WTC11 (cell line): ENCODE data around the gene ANO1. TPM values are rescaled to one million over a fixed set of nuclear protein-coding genes. Genes with fewer than 3 reads are reported as not detected.
"Not testable (repeated sequence)": the region's sequence is repeated elsewhere in the genome, so short reads cannot be mapped to it uniquely, and the experiment has no call there.

Source experiments
- ATAC-seq: fragments of 200-7000 bp; cut with Tn5 transposase; 2 replicates; pipeline ENCODE4 v1.10.0; 2021; ENCODE audit warnings: mild to moderate bottlenecking, moderate library complexity
- CTCF ChIA-PET: fragments of 300-600 bp; sonication (Branson Sonifier 250); formaldehyde crosslinking; loops from one replicate; lab custom pipeline; 2021; ENCODE audit warnings: antibody characterized with exemption; lab: Charles Lee
- POLR2A ChIA-PET: fragments of 350-600 bp; sonication (Branson Sonifier 250); formaldehyde crosslinking; loops from one replicate; lab custom pipeline; 2021; ENCODE audit warnings: antibody characterized with exemption; lab: Charles Lee
- DNase-seq: peaks from one replicate; pipeline ENCODE4 v3.0.0; 2021; ENCODE audit warnings: low spot score
- H3K27ac Mint-ChIP-seq: 2 replicates; pipeline ENCODE4 v1.8.0; 2021; ENCODE audit warnings: mixed read lengths
- H3K27me3 Mint-ChIP-seq: 2 replicates; pipeline ENCODE4 v1.8.0; 2021; ENCODE audit warnings: low read depth, mild to moderate bottlenecking, moderate library complexity, mixed read lengths
- H3K36me3 Mint-ChIP-seq: 2 replicates; pipeline ENCODE4 v1.8.0; 2021; ENCODE audit warnings: mixed read lengths
- H3K4me1 Mint-ChIP-seq: 2 replicates; pipeline ENCODE4 v1.8.0; 2022; ENCODE audit warnings: mixed read lengths
- H3K4me3 Mint-ChIP-seq: 2 replicates; pipeline ENCODE4 v1.8.0; 2021; ENCODE audit warnings: mild to moderate bottlenecking, moderate library complexity, mixed read lengths
- H3K9me3 Mint-ChIP-seq: 2 replicates; pipeline ENCODE4 v1.8.0; 2021; ENCODE audit warnings: mixed read lengths
- AFF4 ChIP-seq: sonication (generic); formaldehyde crosslinking; IDR thresholded peaks from 2 replicates; pipeline ENCODE4 v1.8.1; 2023; ENCODE audit warnings: mild to moderate bottlenecking, missing genetic modification reagents, borderline replicate concordance
- ATF2 ChIP-seq: sonication (generic); formaldehyde crosslinking; IDR thresholded peaks from 2 replicates; pipeline ENCODE4 v1.8.1; 2022; ENCODE audit warnings: low read depth, missing genetic modification reagents, borderline replicate concordance
- ESRRA ChIP-seq: sonication (generic); formaldehyde crosslinking; IDR thresholded peaks from 2 replicates; pipeline ENCODE4 v1.8.1; 2022; ENCODE audit warnings: mild to moderate bottlenecking, missing genetic modification reagents, borderline replicate concordance
- FOXK1 ChIP-seq: sonication (generic); formaldehyde crosslinking; IDR thresholded peaks from 2 replicates; pipeline ENCODE4 v1.8.0; 2022; ENCODE audit warnings: mild to moderate bottlenecking, moderate library complexity, missing genetic modification reagents
- GABPB1 ChIP-seq: sonication (generic); formaldehyde crosslinking; IDR thresholded peaks from 2 replicates; pipeline ENCODE4 v1.8.1; 2023; ENCODE audit warnings: mild to moderate bottlenecking, missing genetic modification reagents
- IRF2 ChIP-seq: sonication (generic); formaldehyde crosslinking; IDR thresholded peaks from 2 replicates; pipeline ENCODE4 v1.8.0; 2022; ENCODE audit warnings: low read depth, missing genetic modification reagents, borderline replicate concordance
- MXD4 ChIP-seq: fragments of 250-450 bp; sonication (Bioruptor Pico); IDR thresholded peaks from 2 replicates; pipeline ENCODE4 v1.8.0; 2021; ENCODE audit warnings: mild to moderate bottlenecking, moderate library complexity, borderline replicate concordance
- NFATC4 ChIP-seq: fragments of 250-450 bp; sonication (Bioruptor Pico); IDR thresholded peaks from 2 replicates; pipeline ENCODE4 v1.9.0; 2021; ENCODE audit warnings: mild to moderate bottlenecking
- NR1H2 ChIP-seq: sonication (generic); formaldehyde crosslinking; IDR thresholded peaks from 2 replicates; pipeline ENCODE4 v1.9.0; 2021; ENCODE audit warnings: mild to moderate bottlenecking, moderate library complexity, missing genetic modification reagents
- TP53 ChIP-seq: sonication (generic); formaldehyde crosslinking; IDR thresholded peaks from 2 replicates; pipeline ENCODE4 v1.8.1; 2023; ENCODE audit warnings: mild to moderate bottlenecking, missing genetic modification reagents
- USF1 ChIP-seq: sonication (generic); formaldehyde crosslinking; IDR thresholded peaks from 2 replicates; pipeline ENCODE4 v1.8.0; 2022; ENCODE audit warnings: mild to moderate bottlenecking, missing genetic modification reagents
- USF2 ChIP-seq: sonication (generic); formaldehyde crosslinking; IDR thresholded peaks from 2 replicates; pipeline ENCODE4 v1.8.1; 2023; ENCODE audit warnings: mild to moderate bottlenecking, missing genetic modification reagents, moderate library complexity
- ZNF232 ChIP-seq: sonication (generic); formaldehyde crosslinking; IDR thresholded peaks from 2 replicates; pipeline ENCODE4 v1.8.0; 2022; ENCODE audit warnings: mild to moderate bottlenecking, missing genetic modification reagents
- ZNF281 ChIP-seq: sonication (generic); formaldehyde crosslinking; IDR thresholded peaks from 2 replicates; pipeline ENCODE4 v1.8.0; 2023; ENCODE audit warnings: mild to moderate bottlenecking, missing genetic modification reagents
- total RNA-seq: library from RNA; stranded (reverse); gene quantifications from 3 replicates; pipeline ENCODE4 v1.2.3, GENCODE V29; 2021
- TF ChIP-seq, protein P1 (sequence below): sonication (generic); formaldehyde crosslinking; IDR thresholded peaks from 2 replicates; pipeline ENCODE4 v1.8.0; 2022; ENCODE audit warnings: mild to moderate bottlenecking, missing genetic modification reagents

Gene ANO1
- total RNA-seq, 1 experiment from 2014 or later = 4.1 TPM

DNA sequence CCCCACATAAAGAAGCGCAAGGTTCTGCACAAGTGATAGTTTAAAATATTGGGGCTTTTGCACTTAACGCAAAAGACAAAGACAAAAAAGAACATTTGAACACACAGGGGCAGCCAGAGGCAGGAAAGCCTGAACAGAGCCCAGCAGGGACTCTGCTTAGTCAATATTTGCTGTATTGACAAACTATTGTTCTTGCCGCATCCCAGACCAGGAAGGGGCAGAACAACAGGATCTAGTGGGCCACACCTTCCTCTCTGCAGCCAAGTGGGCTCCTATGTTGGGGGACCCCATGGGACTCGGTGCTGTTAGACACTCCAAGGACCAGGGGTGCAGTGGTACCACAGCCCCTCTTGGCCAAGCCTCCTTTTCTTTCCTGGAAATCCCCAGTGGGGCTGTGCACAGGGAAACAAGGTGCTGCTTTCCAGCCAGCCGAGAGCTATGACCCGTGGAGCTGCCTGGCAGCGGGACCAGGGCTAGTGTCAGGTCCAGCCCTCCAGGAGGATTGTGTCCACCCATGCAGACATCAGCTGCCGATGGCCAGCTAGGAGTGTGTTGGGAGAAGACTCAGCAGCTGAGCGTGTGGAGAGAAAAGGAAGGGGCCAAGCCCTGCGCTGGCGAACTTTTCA lies 43.3 kb upstream of the ANO1 start:
- peaks cover 31% of the 10 kb centered on the region for H3K9me3 Mint-ChIP-seq
- no peak overlapping the region for H3K27ac Mint-ChIP-seq
- H3K4me3 Mint-ChIP-seq = no peak overlapping the region
- DNase-seq (no peak), ATAC-seq (peak; percentile 38; the same call in 1 of the 2 replicates)
- peaks cover 6% of the 10 kb centered on the region for H3K4me1 Mint-ChIP-seq
- POLR2A ChIA-PET = interaction anchor here (0.6 to 0.9 kb wide), 2 partner anchors 11 to 155 kb away, joined by 3 read pairs; no protein-coding TSS in a partner anchor
- H3K36me3 Mint-ChIP-seq = peaks cover 12% of the 10 kb centered on the region
- CTCF ChIA-PET = interaction anchor here (0.5 to 0.8 kb wide), 3 partner anchors 19 to 148 kb away, joined by 3 to 4 read pairs (median 3); no protein-coding TSS in a partner anchor
- TF ChIP-seq AFF4 (CRISPR knock-in tag) = no peak
- TF ChIP-seq USF1 = no peak
- no peak for TF ChIP-seq NFATC4 (CRISPR knock-in tag)
- TF ChIP-seq ZNF281 (CRISPR knock-in tag) = no peak
- TF ChIP-seq IRF2 = no peak
- no peak for TF ChIP-seq ZNF232 (CRISPR knock-in tag)
- TF ChIP-seq MXD4 = no peak
- TF ChIP-seq, protein P1, sequence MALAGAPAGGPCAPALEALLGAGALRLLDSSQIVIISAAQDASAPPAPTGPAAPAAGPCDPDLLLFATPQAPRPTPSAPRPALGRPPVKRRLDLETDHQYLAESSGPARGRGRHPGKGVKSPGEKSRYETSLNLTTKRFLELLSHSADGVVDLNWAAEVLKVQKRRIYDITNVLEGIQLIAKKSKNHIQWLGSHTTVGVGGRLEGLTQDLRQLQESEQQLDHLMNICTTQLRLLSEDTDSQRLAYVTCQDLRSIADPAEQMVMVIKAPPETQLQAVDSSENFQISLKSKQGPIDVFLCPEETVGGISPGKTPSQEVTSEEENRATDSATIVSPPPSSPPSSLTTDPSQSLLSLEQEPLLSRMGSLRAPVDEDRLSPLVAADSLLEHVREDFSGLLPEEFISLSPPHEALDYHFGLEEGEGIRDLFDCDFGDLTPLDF (CRISPR knock-in tag) = no peak
- no peak for TF ChIP-seq GABPB1 (CRISPR knock-in tag)
- no peak for TF ChIP-seq ATF2
- no peak for TF ChIP-seq FOXK1 (CRISPR knock-in tag)
- TF ChIP-seq NR1H2 (CRISPR knock-in tag) = no peak
- no peak for TF ChIP-seq ESRRA (CRISPR knock-in tag)
- no peak for TF ChIP-seq TP53 (CRISPR knock-in tag)
- no peak for TF ChIP-seq USF2 (CRISPR knock-in tag)
- H3K27me3 Mint-ChIP-seq = peaks cover 11% of the 10 kb centered on the region

GRCh38 chr11:70035665-70036064 lies 42.5 kb upstream of the ANO1 start:
- H3K36me3 Mint-ChIP-seq = peaks cover 12% of the 10 kb centered on the region
- ChIA-PET CTCF (interaction anchor here (0.5 to 0.6 kb wide), 2 partner anchors 18 to 147 kb away, joined by 3 to 4 read pairs; no protein-coding TSS in a partner anchor), POLR2A (interaction anchor here (0.6 to 0.9 kb wide), 2 partner anchors 11 to 156 kb away, joined by 3 read pairs; no protein-coding TSS in a partner anchor)

More at GRCh38 chr11:70035665-70036064, 42.5 kb upstream of the ANO1 start:
- H3K27me3 Mint-ChIP-seq = peaks cover 11% of the 10 kb centered on the region
- not testable (repeated sequence) for H3K27ac Mint-ChIP-seq, DNase-seq, H3K4me3 Mint-ChIP-seq, H3K4me1 Mint-ChIP-seq, ATAC-seq
- peaks cover 39% of the 10 kb centered on the region for H3K9me3 Mint-ChIP-seq
